ENCODE measurements around the gene GTSF1L. TPM values are rescaled to one million over a fixed set of nuclear protein-coding genes. Genes with fewer than 3 reads are reported as not detected.

The GTSF1L gene
- total and polyA plus RNA-seq, 4 donors = not detected

- ATAC-seq (ENCODE audit: insufficient read depth, low FRiP score) (no peak), DNase-seq (no peak)
- Histone ChIP-seq H3K4me1 (ENCODE audit: control insufficient read depth in 5 of 5, insufficient read depth in 5 of 5, low read length in 5 of 5) (peaks cover 0 to 6% (median 4%) of the 10 kb centered on the region in 5 donors), H3K27me3 (ENCODE audit: control insufficient read depth in 3 of 3, insufficient read depth in 3 of 3, low read length in 2 of 3) (no peaks in the 10 kb centered on the region), H3K36me3 (ENCODE audit: control insufficient read depth in 4 of 4, insufficient read depth in 4 of 4, low read length in 4 of 4) (no peaks in the 10 kb centered on the region), H3K9me3 (ENCODE audit: control insufficient read depth in 4 of 4, insufficient read depth in 3 of 4, low read length in 3 of 4) (no peaks in the 10 kb centered on the region), H3K4me3 (no peak overlapping the region), H3K9ac (ENCODE audit: insufficient read depth in 1 of 2, low read length in 2 of 2) (no peak overlapping the region), H3K27ac (ENCODE audit: low read depth in 1 of 2, low read length in 1 of 2) (no peak overlapping the region)
- 45 to 48% methylated on average over 12 of the region's 12 CpGs for WGBS, 2 donors
- TF ChIP-seq, protein P1, sequence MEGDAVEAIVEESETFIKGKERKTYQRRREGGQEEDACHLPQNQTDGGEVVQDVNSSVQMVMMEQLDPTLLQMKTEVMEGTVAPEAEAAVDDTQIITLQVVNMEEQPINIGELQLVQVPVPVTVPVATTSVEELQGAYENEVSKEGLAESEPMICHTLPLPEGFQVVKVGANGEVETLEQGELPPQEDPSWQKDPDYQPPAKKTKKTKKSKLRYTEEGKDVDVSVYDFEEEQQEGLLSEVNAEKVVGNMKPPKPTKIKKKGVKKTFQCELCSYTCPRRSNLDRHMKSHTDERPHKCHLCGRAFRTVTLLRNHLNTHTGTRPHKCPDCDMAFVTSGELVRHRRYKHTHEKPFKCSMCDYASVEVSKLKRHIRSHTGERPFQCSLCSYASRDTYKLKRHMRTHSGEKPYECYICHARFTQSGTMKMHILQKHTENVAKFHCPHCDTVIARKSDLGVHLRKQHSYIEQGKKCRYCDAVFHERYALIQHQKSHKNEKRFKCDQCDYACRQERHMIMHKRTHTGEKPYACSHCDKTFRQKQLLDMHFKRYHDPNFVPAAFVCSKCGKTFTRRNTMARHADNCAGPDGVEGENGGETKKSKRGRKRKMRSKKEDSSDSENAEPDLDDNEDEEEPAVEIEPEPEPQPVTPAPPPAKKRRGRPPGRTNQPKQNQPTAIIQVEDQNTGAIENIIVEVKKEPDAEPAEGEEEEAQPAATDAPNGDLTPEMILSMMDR (IDR thresholded peaks at IDR 0.05; ENCODE audit: control extremely low read depth, extremely low read depth) = no peak
Observed at GRCh38 chr20:43746344-43747137, 19.7 kb upstream of the GTSF1L start.

GRCh38 chr20:43744966-43745730 is 18.3 kb upstream of the GTSF1L start:
- Histone ChIP-seq H3K4me1 (ENCODE audit: control insufficient read depth in 5 of 5, insufficient read depth in 5 of 5, low read length in 5 of 5) (peaks cover 0 to 6% (median 4%) of the 10 kb centered on the region in 5 donors), H3K9ac (ENCODE audit: insufficient read depth in 1 of 2, low read length in 2 of 2) (no peak overlapping the region), H3K4me3 (no peak overlapping the region), H3K27me3 (ENCODE audit: control insufficient read depth in 3 of 3, insufficient read depth in 3 of 3, low read length in 2 of 3) (no peaks in the 10 kb centered on the region), H3K36me3 (ENCODE audit: control insufficient read depth in 4 of 4, insufficient read depth in 4 of 4, low read length in 4 of 4) (no peaks in the 10 kb centered on the region), H3K27ac (ENCODE audit: low read depth in 1 of 2, low read length in 1 of 2) (no peak overlapping the region), H3K9me3 (ENCODE audit: control insufficient read depth in 4 of 4, insufficient read depth in 3 of 4, low read length in 3 of 4) (no peaks in the 10 kb centered on the region)
- no peak for ATAC-seq (ENCODE audit: insufficient read depth, low FRiP score)
- 32 to 37% methylated on average over 12 of the region's 12 CpGs for WGBS, 2 donors
- TF ChIP-seq, protein P1 (IDR thresholded peaks at IDR 0.05; ENCODE audit: control extremely low read depth, extremely low read depth) = no peak
- DNase-seq = peak in 1 of 3 donors; percentile 38

DNA sequence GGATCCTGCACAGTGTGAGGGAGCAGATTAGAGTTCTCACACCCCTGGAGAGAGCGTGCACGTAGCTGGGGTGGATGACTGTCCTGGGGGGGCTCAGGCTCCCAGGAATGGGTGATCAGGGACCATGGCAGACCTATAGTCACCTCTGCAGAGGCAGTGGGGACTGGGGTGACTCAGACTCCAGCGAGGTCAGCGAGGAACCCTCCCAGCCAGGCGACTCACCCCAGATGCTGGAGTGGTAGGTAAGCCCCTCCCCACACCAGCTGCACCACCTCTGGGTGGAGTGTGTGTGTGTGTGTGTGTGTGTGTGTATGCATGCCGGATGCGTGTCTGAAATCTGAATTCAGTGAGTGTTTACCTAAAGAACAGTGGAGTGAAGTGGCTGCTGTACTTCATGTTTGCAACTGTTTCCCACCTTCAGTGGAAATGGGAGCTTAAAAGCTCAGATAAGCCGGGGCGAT is 17.4 kb upstream of the GTSF1L start:
- H3K36me3 ChIP-seq (ENCODE audit: control insufficient read depth in 4 of 4, insufficient read depth in 4 of 4, low read length in 4 of 4) = no peaks in the 10 kb centered on the region
- TF ChIP-seq, protein P1 (IDR thresholded peaks at IDR 0.05; ENCODE audit: control extremely low read depth, extremely low read depth) = no peak
- ATAC-seq (ENCODE audit: insufficient read depth, low FRiP score) = no peak
- 61 to 71% methylated on average over 9 of the region's 9 CpGs for WGBS, 2 donors
- H3K27me3 ChIP-seq (ENCODE audit: control insufficient read depth in 3 of 3, insufficient read depth in 3 of 3, low read length in 2 of 3) = no peaks in the 10 kb centered on the region
- peaks cover 0 to 6% (median 4%) of the 10 kb centered on the region in 5 donors for H3K4me1 ChIP-seq (ENCODE audit: control insufficient read depth in 5 of 5, insufficient read depth in 5 of 5, low read length in 5 of 5)
- no peaks in the 10 kb centered on the region for H3K9me3 ChIP-seq (ENCODE audit: control insufficient read depth in 4 of 4, insufficient read depth in 3 of 4, low read length in 3 of 4)
- H3K9ac ChIP-seq (ENCODE audit: insufficient read depth in 1 of 2, low read length in 2 of 2) = no peak overlapping the region
- no peak overlapping the region for H3K4me3 ChIP-seq
- DNase-seq = peak; percentile 47 to 83 (median 76)
- H3K27ac ChIP-seq (ENCODE audit: low read depth in 1 of 2, low read length in 1 of 2) = no peak overlapping the region

Data from lung (tissue), 12 donors.